IMR-90 (cell line): ENCODE measurements around the gene TMCC1.

ENCODE experiments used
- CHD1 ChIP-seq: IDR thresholded peaks from 2 replicates; pipeline ENCODE4 v1.6.1; 2012; ENCODE audit warnings: low read depth, low read length, improper control_type of control experiment
- MAZ ChIP-seq: IDR thresholded peaks from 2 replicates; pipeline ENCODE4 v1.6.1; 2012; ENCODE audit warnings: low read depth, mild to moderate bottlenecking, low read length, improper control_type of control experiment, moderate library complexity, borderline replicate concordance
- POLR2A ChIP-seq: IDR thresholded peaks from 2 replicates; pipeline ENCODE4 v1.6.1; 2012; ENCODE audit warnings: mild to moderate bottlenecking, low read depth, low read length
- RAD21 ChIP-seq: IDR thresholded peaks from 2 replicates; pipeline ENCODE4 v1.6.1; 2012; ENCODE audit warnings: low read length, improper control_type of control experiment
- RCOR1 ChIP-seq: IDR thresholded peaks from 2 replicates; pipeline ENCODE4 v1.6.1; 2012; ENCODE audit warnings: mild to moderate bottlenecking, low read length, improper control_type of control experiment; ENCODE audit not compliant: insufficient replicate concordance
- RFX5 ChIP-seq: IDR thresholded peaks from 2 replicates; pipeline ENCODE4 v1.8.0; 2012; ENCODE audit warnings: low read depth, mild to moderate bottlenecking, low read length, moderate library complexity
- USF2 ChIP-seq: fragments of 150-350 bp; IDR thresholded peaks from 2 replicates; pipeline ENCODE4 v1.6.1; 2017; ENCODE audit warnings: mild to moderate bottlenecking, antibody characterized with exemption, low read length, low read depth
- TF ChIP-seq, protein P1 (sequence below): conservative IDR thresholded peaks from 2 replicates; pipeline ENCODE4 v1.5.1; 2012; ENCODE audit warnings: mild to moderate bottlenecking, low read depth, low read length, improper control_type of control experiment

- TF ChIP-seq CHD1 = no peak
- TF ChIP-seq MAZ = no peak
- TF ChIP-seq, protein P1, sequence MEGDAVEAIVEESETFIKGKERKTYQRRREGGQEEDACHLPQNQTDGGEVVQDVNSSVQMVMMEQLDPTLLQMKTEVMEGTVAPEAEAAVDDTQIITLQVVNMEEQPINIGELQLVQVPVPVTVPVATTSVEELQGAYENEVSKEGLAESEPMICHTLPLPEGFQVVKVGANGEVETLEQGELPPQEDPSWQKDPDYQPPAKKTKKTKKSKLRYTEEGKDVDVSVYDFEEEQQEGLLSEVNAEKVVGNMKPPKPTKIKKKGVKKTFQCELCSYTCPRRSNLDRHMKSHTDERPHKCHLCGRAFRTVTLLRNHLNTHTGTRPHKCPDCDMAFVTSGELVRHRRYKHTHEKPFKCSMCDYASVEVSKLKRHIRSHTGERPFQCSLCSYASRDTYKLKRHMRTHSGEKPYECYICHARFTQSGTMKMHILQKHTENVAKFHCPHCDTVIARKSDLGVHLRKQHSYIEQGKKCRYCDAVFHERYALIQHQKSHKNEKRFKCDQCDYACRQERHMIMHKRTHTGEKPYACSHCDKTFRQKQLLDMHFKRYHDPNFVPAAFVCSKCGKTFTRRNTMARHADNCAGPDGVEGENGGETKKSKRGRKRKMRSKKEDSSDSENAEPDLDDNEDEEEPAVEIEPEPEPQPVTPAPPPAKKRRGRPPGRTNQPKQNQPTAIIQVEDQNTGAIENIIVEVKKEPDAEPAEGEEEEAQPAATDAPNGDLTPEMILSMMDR = no peak
- no peak for TF ChIP-seq POLR2A
- no peak for TF ChIP-seq RAD21
- no peak for TF ChIP-seq USF2
- no peak for TF ChIP-seq RCOR1
- no peak for TF ChIP-seq RFX5
Measured at GRCh38 chr3:129633751-129634481, 259.6 kb downstream of the TMCC1 start.
